ENCODE measurements around the gene OSBPL10. TPM values are rescaled to one million over a fixed set of nuclear protein-coding genes. Genes with fewer than 3 reads are reported as not detected.

OSBPL10 gene
- total RNA-seq, 1 donor from 2014 or later: 3.8 TPM

DNA sequence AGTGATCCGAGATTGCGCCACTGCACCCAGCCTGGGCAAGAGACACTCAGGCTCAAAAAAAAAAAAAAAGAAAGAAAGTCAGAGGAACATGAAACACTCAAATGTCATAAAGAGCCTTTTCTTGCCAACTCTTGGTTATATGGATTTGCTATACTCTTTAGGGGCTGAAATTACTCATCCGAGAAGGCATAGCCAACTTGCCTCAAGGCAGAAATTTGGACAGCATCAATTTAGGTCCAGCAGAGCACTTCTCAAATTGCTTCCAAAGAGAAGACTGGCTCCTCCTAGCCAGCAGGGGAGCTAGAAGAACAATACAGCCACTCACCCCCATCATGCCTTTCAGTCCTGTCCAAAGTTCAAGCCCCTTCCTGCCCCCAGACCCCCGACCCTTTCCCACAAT lies 43.8 kb downstream of the OSBPL10 start:
- TF ChIP-seq, protein P1, sequence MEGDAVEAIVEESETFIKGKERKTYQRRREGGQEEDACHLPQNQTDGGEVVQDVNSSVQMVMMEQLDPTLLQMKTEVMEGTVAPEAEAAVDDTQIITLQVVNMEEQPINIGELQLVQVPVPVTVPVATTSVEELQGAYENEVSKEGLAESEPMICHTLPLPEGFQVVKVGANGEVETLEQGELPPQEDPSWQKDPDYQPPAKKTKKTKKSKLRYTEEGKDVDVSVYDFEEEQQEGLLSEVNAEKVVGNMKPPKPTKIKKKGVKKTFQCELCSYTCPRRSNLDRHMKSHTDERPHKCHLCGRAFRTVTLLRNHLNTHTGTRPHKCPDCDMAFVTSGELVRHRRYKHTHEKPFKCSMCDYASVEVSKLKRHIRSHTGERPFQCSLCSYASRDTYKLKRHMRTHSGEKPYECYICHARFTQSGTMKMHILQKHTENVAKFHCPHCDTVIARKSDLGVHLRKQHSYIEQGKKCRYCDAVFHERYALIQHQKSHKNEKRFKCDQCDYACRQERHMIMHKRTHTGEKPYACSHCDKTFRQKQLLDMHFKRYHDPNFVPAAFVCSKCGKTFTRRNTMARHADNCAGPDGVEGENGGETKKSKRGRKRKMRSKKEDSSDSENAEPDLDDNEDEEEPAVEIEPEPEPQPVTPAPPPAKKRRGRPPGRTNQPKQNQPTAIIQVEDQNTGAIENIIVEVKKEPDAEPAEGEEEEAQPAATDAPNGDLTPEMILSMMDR (IDR thresholded peaks at IDR 0.05; ENCODE audit: partially characterized antibody, unreplicated experiment): no peak
- H3K27ac Mint-ChIP-seq (ENCODE audit: unreplicated experiment): no peak overlapping the region
- no peaks in the 10 kb centered on the region for H3K36me3 Mint-ChIP-seq (ENCODE audit: unreplicated experiment)
- no peak for DNase-seq
- H3K4me1 Mint-ChIP-seq (ENCODE audit: low read depth, unreplicated experiment): no peaks in the 10 kb centered on the region
- no peaks in the 10 kb centered on the region for H3K9me3 Mint-ChIP-seq (ENCODE audit: unreplicated experiment)
- no peaks in the 10 kb centered on the region for H3K27me3 Mint-ChIP-seq (ENCODE audit: unreplicated experiment)
- no peak overlapping the region for H3K4me3 Mint-ChIP-seq (ENCODE audit: unreplicated experiment)

DNA sequence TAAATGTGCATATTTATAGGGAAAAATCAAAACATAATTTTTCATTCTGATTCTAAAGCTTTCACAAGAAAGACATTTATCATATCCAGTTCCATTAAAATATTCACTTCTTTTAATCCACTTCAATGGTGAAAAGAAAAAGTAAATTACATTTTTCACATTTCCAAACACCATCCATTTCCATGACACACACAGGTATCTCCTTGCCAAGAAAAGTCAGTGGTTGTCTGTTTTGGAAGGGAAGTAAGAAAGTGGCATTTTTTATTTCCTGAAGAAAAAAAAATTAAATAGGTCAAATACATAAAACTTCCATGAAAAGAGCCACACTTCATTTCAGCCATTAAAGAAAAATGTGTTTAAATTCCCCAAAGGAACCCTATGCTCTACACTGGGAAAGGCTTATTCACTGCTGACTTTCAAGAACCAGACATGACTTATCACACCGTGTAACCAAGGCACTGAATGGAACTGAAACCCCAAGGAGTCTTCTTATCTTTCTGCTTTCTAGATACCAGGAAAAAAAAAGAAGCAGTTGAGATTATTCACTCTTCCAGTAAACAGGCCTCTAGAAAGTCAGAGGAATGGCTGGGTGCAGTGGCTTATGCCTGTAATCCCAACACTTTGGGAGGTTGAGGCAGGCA lies 44.5 kb downstream of the OSBPL10 start:
- Mint-ChIP-seq H3K36me3 (ENCODE audit: unreplicated experiment) (no peaks in the 10 kb centered on the region), H3K27me3 (ENCODE audit: unreplicated experiment) (no peaks in the 10 kb centered on the region), H3K4me1 (ENCODE audit: low read depth, unreplicated experiment) (no peaks in the 10 kb centered on the region), H3K27ac (ENCODE audit: unreplicated experiment) (no peak overlapping the region), H3K4me3 (ENCODE audit: unreplicated experiment) (no peak overlapping the region), H3K9me3 (ENCODE audit: unreplicated experiment) (no peaks in the 10 kb centered on the region)
- no peak for DNase-seq
- TF ChIP-seq, protein P1 (IDR thresholded peaks at IDR 0.05; ENCODE audit: partially characterized antibody, unreplicated experiment): no peak

DNA sequence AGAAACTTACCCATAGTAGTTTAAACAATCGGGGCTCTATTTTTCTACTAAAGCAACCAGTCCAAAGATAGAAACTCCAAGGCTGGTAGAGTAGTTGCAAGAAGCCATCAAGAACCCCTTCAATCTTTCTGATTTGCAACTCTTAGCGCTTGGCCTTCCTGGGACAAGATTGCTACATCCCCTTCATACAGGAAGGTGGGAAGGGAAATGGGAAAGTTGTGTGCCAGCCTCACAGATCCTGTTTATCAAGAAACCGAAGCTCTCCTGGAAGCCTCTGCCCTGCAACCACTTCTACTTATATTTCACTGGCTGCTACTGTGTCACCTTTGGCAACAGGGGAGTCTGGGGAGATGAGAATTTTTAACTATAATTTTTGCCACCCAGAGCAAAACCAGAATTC lies 46.2 kb downstream of the OSBPL10 start:
- H3K4me1 Mint-ChIP-seq (ENCODE audit: low read depth, unreplicated experiment): no peaks in the 10 kb centered on the region
- no peak overlapping the region for H3K4me3 Mint-ChIP-seq (ENCODE audit: unreplicated experiment)
- TF ChIP-seq, protein P1 (IDR thresholded peaks at IDR 0.05; ENCODE audit: partially characterized antibody, unreplicated experiment): no peak
- no peaks in the 10 kb centered on the region for H3K27me3 Mint-ChIP-seq (ENCODE audit: unreplicated experiment)
- H3K27ac Mint-ChIP-seq (ENCODE audit: unreplicated experiment): no peak overlapping the region
- H3K9me3 Mint-ChIP-seq (ENCODE audit: unreplicated experiment): no peaks in the 10 kb centered on the region
- DNase-seq: no peak
- no peaks in the 10 kb centered on the region for H3K36me3 Mint-ChIP-seq (ENCODE audit: unreplicated experiment)

DNA sequence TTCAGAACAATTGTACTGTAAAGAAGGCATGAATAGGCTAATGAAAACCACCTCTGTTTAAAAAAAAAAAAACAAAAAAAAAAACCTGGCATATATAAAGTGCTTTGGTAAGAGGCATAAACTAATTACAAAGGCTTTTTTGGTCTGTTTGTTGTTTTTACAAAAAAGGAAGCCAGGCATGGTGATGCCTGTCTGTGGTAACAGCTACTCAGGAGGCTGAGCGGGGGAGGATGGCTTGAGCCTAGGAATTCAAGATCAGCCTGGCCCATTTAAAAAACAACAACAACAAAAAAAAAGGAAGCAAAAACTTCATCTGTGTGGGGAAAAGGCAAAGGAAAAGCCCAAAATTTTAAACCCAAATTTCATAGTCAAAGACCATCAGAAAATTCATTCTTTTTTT lies 47.0 kb downstream of the OSBPL10 start:
- Mint-ChIP-seq H3K27ac (ENCODE audit: unreplicated experiment) (no peak overlapping the region), H3K4me3 (ENCODE audit: unreplicated experiment) (no peak overlapping the region), H3K9me3 (ENCODE audit: unreplicated experiment) (no peaks in the 10 kb centered on the region), H3K36me3 (ENCODE audit: unreplicated experiment) (no peaks in the 10 kb centered on the region), H3K4me1 (ENCODE audit: low read depth, unreplicated experiment) (no peaks in the 10 kb centered on the region), H3K27me3 (ENCODE audit: unreplicated experiment) (no peaks in the 10 kb centered on the region)
- TF ChIP-seq, protein P1 (IDR thresholded peaks at IDR 0.05; ENCODE audit: partially characterized antibody, unreplicated experiment): no peak
- DNase-seq: no peak

DNA sequence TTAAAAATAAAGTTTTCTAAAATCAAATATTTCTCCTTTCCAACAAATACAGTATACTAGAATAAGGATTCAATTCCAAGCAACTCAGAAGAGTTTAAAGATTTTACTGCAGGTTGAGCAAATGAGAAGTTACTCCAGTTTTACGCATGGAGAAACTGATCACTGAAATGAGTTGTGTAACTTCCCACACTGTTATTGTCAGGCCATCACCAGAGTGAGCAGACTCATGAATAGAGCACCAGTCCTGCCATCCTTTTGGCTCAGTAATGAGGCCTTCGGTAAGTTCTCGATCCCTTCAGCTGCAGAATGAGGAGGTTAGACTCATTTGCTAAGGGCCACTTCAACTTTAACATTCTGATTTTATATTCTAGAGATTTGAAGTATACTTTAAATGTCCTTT lies 48.1 kb downstream of the OSBPL10 start:
- Mint-ChIP-seq H3K4me1 (ENCODE audit: low read depth, unreplicated experiment) (no peaks in the 10 kb centered on the region), H3K27me3 (ENCODE audit: unreplicated experiment) (no peaks in the 10 kb centered on the region), H3K9me3 (ENCODE audit: unreplicated experiment) (no peaks in the 10 kb centered on the region), H3K4me3 (ENCODE audit: unreplicated experiment) (no peak overlapping the region), H3K36me3 (ENCODE audit: unreplicated experiment) (no peaks in the 10 kb centered on the region), H3K27ac (ENCODE audit: unreplicated experiment) (no peak overlapping the region)
- TF ChIP-seq, protein P1 (IDR thresholded peaks at IDR 0.05; ENCODE audit: partially characterized antibody, unreplicated experiment): no peak
- no peak for DNase-seq

Data from glutamatergic neuron (in vitro differentiated cells).